ENCODE data around the gene WNT7B.

WNT7B gene

DNA sequence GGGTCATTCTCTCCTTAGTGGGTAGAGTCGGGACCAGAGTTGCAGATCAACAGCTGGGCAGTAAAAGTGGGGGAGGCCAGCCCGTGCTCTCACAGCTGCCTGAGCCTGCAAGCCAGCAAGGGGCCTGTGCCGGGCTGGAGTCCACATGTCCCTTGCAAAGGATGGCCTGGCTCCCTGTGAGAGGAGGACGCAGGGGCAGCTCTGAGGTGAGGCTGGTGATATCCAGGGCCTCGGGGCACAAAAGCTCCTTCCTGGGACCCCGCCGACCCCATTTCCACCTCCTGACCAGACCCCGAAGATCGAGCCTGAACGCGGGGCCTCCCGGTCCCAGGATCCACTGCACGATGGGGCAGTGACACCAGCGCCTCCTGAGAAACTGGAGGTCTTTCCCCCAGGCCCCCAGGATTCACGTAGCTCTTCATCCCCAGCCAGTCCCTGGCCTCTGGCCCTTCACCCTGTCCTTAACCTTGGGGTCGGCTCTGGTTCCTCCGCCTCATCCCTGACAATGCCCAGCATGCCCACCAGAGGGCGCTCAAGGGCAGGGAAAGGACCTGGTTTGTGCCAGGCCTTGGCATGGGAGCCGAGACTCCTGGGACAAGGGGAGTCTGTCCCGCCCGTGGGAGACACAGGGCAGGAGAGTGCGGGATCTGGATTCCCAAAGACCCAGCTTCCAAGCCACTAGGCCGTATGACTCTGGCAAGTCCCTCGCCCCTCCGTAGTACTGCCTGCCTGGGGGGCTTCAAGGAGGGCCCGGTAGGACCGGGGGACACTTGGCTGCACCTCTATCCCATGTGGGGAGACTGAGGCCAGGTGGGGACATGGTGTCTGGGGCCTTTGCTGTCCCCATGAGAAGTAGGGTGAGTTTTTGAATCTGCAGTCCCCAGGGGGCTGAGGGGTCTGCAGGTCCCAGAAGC, 17.8 kb upstream of the WNT7B start:
- no peak for DNase-seq

DNA sequence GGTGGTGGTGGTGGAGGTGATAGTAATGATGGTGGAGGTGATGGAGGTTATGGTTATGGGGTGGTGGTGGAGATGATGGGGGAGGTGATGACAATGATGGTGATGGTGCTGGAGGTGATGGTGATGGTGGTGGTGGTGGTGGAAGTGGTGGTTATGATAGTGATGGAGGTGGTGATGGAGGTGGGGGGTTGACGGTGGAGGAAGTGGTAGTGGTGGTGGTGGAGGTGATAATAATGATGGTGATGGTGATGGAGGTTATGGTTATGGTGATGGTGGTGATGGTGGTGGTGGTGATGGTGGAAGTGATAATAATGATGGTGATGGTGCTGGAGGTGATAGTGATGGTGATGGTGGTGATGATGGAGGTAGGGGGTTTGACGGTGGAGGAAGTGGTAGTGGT, 16.9 kb upstream of the WNT7B start:
- no peak for DNase-seq

GRCh38 chr22:45993143-45993692, 16.3 kb upstream of the WNT7B start:
- DNase-seq: no peak

DNA sequence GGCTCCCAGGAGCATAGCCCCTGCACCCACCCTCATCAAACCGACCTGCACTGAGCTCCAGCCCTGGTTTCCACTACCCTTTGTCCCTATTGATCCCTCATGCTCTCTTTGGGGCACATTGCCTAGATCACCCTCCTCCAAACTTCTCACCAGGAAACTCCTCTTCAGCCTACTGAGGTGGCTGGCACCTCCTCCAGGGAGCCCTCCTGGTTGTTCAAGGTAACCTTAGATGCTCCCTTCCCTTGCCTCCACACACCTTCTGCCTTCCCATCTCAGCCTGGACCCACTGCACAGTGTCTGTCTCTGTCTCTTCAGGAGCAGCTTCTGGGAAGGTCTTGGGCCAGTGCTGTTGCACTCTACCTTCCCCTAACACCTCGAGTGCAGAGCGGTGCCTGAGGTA, 15.8 kb upstream of the WNT7B start:
- no peak for DNase-seq

DNA sequence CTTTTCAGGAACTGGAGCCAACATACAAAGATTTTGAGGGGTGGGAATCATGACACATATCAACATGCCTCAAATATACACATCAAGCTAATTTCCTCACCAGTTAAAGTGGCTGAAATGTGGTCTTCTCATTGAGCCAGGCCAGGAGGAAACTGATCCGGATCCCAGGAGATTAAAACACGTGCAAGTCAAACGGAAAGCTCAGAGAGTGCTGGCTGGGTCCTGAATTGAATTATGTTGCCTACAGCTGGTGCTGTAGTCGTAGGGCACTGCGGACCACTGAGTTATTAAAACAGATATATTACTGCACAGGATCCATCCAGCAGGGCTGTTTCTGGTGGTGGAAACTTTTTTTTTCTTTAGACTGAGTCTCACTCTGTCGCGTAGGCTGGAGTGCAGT, 14.1 kb upstream of the WNT7B start:
- DNase-seq: no peak

DNA sequence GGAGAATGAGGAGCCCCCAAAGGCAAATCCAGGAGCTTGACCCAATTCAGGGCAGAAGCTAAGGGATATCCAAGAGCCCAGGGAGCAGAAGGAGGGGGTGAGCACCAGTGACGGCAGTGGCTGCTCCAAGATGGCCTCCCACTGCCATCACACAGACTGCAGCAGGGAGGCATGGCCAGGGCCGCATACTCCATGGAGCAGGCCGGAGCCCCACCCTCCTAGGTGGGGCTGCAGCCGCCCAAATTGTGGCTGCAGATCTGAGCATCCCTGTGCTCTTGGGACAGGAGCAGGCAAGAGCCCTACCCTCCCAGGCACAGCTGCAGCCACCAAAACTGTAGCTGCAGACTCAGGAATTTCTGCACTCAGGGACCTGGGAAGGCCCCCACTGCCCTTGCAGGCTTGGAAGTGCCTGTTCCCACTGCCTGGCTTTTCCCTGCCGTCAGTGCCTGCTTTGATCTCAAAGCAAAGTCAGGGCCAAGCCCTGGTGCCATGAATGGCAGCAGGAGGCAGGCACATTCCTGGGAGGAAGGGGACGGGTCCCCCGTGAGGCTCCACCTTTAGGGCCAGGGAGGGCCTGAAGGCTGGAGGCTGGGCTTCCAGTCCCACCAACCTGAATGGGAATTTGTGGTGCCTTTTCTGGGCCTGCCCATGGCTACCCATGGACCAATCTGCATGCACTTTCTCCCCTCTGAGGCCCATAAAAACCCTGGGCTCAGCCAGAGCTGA, 10.3 kb upstream of the WNT7B start:
- DNase-seq: no peak

DNA sequence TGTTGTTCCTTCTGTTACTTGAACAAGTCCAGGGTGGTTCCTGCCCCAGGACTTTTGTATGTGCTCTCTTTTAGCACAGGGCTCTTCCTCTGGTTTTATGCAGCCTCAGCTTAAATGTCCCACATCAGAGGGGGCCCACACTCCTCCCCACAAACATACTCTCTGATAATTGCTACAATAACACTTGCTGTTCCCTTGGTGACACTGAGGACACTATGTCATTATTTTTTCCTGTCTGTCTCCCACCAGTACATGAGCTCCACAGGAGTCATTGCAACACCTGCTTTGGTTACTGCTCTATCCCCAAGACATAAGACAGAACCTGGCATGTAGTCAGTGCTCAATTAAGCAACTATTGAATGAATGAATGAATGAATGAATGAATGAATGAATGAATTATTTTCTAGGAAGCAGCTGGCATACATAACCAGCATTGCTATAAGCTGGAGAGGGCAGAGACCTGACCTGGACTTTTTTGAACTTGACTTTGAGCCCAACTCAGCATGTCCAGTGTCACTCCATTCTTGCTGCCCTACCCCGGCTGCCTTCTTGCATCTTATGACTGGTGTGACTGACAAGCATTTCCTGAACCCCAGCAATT, 7.5 kb upstream of the WNT7B start:
- no peak for DNase-seq

DNA sequence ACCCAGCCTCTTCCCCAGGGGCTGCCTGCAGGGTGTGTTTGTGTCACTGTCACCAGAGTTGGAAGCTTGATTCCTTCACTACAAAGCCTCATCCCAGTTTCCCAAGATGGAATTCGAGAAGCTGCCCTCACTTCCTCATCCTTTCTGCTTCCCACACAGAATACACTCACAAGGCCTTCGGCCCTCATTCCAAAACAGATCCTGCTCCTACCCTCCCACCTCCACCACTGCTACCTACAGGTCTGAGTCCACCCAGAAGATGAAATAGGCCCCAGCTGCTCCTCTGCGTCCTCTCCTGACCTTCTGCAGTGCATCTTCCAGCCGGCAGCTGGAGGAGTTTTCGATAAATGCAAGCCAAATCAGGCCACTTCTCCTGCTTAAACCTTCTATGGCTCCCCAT, 6.8 kb upstream of the WNT7B start:
- no peak for DNase-seq

DNA sequence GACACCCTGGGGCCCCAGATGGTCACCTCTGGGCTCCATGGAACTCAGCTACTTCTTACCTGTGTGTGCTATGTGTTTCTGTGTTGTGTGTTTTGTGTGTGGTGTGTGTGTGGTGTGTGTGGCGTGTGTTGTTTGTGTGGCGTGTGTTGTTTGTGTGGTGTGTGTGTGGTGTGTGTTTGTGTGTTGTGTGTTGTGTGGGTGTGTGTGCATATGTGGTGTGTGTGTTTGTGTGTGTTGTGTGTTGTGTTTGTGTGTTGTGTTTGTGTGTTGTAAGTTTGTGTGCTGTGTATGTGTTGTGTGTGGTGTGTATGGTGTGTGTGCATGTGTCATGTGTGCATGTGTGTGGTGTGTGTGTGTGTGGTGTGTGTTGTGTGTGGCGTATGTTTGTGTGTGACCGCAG, 3.8 kb upstream of the WNT7B start:
- DNase-seq: no peak

GRCh38 chr22:45980268-45980570, 3.3 kb upstream of the WNT7B start:
- DNase-seq: no peak

DNA sequence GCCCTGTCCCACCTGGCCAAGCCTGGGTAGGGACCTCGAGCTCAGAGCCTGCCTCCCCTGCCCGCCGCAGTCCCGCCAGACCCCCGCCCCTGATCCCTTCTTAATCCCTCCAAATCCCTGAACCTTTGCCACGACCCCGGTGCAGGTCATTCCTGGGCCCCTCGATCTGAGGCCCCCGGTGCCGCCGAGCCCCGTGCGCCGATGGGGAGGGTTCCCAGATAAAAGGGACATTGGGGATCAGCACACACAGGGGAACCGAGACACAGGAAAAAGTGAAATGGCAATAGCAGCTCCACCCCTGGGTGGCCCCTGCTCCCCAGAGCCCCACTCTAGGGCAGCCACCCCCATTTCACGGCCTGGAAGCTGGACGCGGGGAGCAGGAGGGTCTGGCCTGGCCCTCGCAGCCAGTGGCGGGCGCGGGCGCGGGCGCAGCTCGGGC, 1.3 kb upstream of the WNT7B start:
- DNase-seq: no peak

DNA sequence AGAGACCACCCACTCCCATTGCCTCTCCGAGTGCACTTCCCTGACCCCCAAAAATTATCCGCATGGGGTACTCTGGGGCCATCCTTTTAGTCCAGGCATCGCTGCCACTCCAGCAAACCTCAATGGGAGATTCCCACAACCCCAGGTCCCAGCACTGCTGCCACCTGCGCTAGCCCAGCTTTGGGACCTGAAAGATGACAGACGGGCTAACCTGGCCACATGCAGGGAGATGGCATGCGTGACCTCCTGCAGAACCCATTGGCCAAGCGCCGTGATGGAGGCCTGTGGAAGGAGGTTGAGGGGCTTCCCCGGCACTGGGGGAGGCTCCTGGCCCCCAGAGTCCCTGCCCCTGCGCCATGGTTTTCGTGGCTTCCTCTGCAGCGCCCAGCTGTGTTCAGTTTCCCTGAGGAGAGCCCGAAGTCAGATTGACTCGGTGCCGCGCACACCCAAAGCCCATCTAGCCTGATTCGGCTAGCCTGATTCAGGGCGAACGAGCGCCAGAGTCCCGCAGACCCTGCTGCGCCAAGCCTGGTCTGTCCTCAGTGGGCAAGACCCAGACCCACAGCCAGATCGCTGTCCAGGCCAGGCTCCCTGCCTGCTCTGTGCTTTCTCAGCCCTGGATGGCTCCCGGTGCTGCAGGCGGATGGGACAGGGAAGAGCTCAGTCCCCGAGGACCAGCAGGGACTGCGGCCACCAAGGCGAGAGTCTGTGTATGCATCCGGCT, 751 bp upstream of the WNT7B start:
- DNase-seq: no peak

GRCh38 chr22:45976254-45977002, 534 bp downstream of the WNT7B start:
- no peak for DNase-seq

- no peak for DNase-seq
Observed at GRCh38 chr22:45975164-45976161, 1.5 kb downstream of the WNT7B start.

DNA sequence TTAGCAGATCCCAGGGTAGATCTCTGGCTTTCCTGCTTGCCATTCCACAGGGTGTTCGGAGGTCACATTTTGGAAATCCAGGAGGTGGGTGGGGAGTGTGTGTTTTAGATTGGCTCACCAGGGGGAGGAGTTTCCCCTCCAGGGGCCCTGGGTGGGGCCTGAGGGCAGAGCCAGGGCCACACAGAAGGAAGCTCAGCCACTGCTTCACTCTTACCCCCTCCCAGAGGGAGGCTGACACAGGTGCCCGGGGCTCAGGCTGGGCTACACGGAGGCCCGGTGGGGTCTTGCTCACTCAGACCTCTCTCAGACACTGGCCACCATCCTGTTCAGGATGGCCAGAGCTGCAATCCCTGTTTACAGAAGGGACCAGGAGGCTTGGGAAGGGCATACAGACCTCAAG, 2.5 kb downstream of the WNT7B start:
- no peak for DNase-seq

DNA sequence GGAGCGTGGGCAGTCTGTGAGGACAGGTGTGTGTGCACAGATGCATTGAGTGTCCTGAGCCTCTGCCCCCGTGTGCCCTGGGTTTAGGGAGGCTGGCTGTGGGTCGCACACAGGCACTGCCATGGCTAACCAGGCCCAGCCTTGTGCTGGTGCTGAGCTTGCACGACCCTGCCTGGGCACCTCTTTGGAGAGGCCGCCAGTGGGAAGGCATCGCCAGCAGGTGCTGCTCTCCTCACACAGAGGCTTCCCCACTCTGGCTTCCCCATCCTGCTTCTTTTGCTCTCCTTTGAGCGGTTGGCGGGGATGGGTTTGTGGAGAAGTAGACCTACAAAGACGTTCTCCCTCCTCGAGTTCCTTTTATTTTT, 4.1 kb downstream of the WNT7B start:
- DNase-seq: no peak

- no peak for DNase-seq
Observed at GRCh38 chr22:45972091-45972888, 4.7 kb downstream of the WNT7B start.

GRCh38 chr22:45971408-45972028, 5.4 kb downstream of the WNT7B start:
- no peak for DNase-seq

DNA sequence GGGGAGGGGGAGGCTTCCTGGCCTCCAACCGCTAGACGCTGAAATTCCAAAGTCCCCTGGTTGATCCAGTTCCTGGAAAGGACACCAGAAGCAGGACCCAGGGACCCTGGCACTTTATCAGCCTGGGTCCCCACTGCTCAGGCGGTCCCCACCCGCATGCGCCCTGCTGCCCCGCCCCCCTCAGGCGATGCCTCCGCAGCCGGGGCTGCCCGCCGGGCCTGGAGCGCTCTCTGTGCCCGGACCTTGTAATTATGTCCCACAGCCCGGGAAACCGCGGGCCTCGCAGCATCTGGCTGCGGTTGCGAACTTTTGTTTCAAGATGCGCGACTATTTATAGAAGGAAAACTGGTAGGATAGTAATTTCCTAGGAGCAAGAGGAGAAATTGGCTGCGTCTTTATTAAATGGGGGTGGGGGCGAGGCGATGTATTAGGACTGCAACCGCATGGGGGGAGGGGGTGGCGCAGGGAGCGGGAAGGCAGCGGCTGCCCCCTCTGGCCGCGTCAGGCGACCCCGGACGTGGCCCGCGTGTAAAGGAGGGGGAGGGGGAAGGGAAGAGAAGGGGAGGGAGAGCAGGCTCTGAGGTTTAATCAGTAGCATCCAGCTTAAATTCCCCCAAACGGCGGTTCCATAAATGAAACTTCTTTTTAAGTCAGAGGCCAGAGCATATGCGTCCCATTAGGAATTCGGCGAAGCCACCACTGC, 6.1 kb downstream of the WNT7B start:
- DNase-seq: no peak
